ENCODE results near the gene NAP1L5. TPM values are rescaled to one million over a fixed set of nuclear protein-coding genes. Genes with fewer than 3 reads are reported as not detected.

Gene NAP1L5, protein sequence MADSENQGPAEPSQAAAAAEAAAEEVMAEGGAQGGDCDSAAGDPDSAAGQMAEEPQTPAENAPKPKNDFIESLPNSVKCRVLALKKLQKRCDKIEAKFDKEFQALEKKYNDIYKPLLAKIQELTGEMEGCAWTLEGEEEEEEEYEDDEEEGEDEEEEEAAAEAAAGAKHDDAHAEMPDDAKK
- total RNA-seq (2013) = 0.40 TPM
- polyA plus RNA-seq = under 1 TPM; 0.18 to 0.87 (median 0.41) TPM
- polyA minus RNA-seq = 0.55 and 0.64 TPM in 2 replicates
- 0.34 to 2.3 (median 1.2) reads per million in 11 experiments for total RNA-seq

DNA sequence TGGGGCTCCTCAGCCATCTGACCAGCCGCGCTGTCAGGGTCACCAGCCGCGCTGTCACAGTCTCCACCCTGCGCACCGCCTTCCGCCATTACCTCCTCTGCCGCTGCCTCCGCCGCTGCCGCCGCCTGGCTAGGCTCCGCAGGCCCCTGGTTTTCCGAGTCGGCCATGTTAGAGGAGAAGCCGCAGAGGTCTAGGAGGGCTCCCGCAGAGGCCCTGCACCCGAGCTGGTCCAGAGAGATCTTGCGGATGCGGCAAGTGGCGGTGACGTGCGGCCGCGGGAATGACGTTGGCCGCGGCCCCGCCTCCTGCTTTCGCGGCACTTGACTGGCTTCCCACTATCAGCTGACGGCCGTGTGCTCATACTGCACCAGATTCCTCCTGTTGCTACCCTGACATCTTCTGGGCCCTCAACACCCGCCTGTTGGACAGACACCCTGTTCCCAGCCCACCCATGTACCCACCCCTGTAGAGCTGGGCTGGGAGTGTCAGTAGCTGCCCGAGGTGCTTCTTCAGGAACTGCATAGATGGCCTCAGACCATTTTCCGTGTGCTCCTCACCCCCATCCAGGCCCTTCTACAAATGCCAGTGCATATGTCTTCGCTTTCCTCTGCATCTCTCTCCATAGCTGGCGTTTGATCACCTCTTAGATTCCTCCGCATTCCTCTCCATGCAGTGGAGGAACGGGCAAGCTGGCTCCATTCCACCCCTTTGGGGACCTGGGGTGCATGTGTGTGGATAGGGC lies at the start of gene NAP1L5:
Gene NAP1L5 (minus strand): TSS at position 242 of the 742 bp plus-strand sequence. CDS start 75 bp downstream, at position 167.
- H2AFZ ChIP-seq (ENCODE audit: insufficient read depth, low read depth, low read length, poor library complexity, severe bottlenecking) = peak within 1 kb of the TSS; percentile 71
- H3K36me3 Mint-ChIP-seq = peaks cover 49 to 59% of the 10 kb centered on the region in 2 donors
- peaks cover 5% of the 10 kb centered on the region in 2 donors for H3K4me1 ChIP-seq (ENCODE audit: control insufficient read depth in 1 of 2, insufficient read depth in 2 of 2, low read length in 2 of 2)
- H3K4me2 ChIP-seq (replicated peaks; ENCODE audit: extremely low read depth, low read length, poor library complexity, severe bottlenecking) = peak within 1 kb of the TSS; percentile 68
- WGBS (ENCODE audit: insufficient coverage) = 46% methylated on average over 33 of the region's 40 CpGs
- no peaks in the 10 kb centered on the region for H3K9me3 ChIP-seq (replicated peaks in 1 of 2; ENCODE audit: control insufficient read depth in 1 of 2, insufficient read depth in 1 of 2, low read length in 2 of 2)
- peaks cover 0 to 4% (median 0%) of the 10 kb centered on the region in 7 donors for H3K9me3 Mint-ChIP-seq
- H4K20me1 ChIP-seq (ENCODE audit: insufficient read depth, low read length) = peaks cover 1% of the 10 kb centered on the region
- H3K27me3 Mint-ChIP-seq (ENCODE audit: low read depth in 3 of 3) = no peaks in the 10 kb centered on the region
- intact Hi-C loops (cut with micrococcal nuclease) = no loop called here
- peaks cover 10% of the 10 kb centered on the region for H3K4me1 Mint-ChIP-seq
- no peaks in the 10 kb centered on the region for H3K27me3 ChIP-seq (ENCODE audit: control insufficient read depth in 2 of 2, insufficient read depth in 2 of 2, low read length in 2 of 2)
- H3K27ac ChIP-seq (ENCODE audit: low read depth in 1 of 2, low read length in 2 of 2) = peak within 1 kb of the TSS in 1 of 2 donors; percentile 54
- peak within 1 kb of the TSS; percentile 81 to 88 for H3K4me3 Mint-ChIP-seq
- peak within 1 kb of the TSS; percentile 63 to 85 (median 77) for H3K27ac Mint-ChIP-seq
- TF ChIP-seq CTCF (IDR thresholded peaks at IDR 0.05) = no peak
- peaks cover 40 to 78% of the 10 kb centered on the region in 2 donors for H3K36me3 ChIP-seq (replicated peaks in 1 of 2; ENCODE audit: control insufficient read depth in 1 of 2, insufficient read depth in 2 of 2, low read length in 2 of 2)
- H3K4me3 ChIP-seq (replicated peaks in 1 of 3; ENCODE audit: low read depth in 2 of 3, low read length in 3 of 3) = peak within 1 kb of the TSS; percentile 57 to 72 (median 71)
- peak; percentile 54 to 71 (median 57) for DNase-seq
- peak within 1 kb of the TSS; percentile 55 for H3K9ac ChIP-seq (ENCODE audit: insufficient read depth, low read length, poor library complexity, severe bottlenecking)
- H3K79me2 ChIP-seq (ENCODE audit: insufficient read depth, low read length) = no peaks in the 10 kb centered on the region

- H3K36me3 Mint-ChIP-seq = peaks cover 92 to 95% of the 10 kb centered on the region in 2 donors
- no peak for TF ChIP-seq CTCF (IDR thresholded peaks at IDR 0.05)
Measured at GRCh38 chr4:88747351-88747750, 49.7 kb upstream of the NAP1L5 start.

More at GRCh38 chr4:88747351-88747750, 49.7 kb upstream of the NAP1L5 start:
- H3K9ac ChIP-seq (ENCODE audit: insufficient read depth, low read length, poor library complexity, severe bottlenecking) = no peak overlapping the region
- H3K4me2 ChIP-seq (replicated peaks; ENCODE audit: extremely low read depth, low read length, poor library complexity, severe bottlenecking) = no peak overlapping the region
- H3K27ac ChIP-seq (ENCODE audit: low read depth in 1 of 2, low read length in 2 of 2) = no peak overlapping the region
- no peak overlapping the region for H3K4me3 Mint-ChIP-seq
- DNase-seq = no peak
- H3K9me3 Mint-ChIP-seq = no peaks in the 10 kb centered on the region
- H2AFZ ChIP-seq (ENCODE audit: insufficient read depth, low read depth, low read length, poor library complexity, severe bottlenecking) = no peak overlapping the region
- no peaks in the 10 kb centered on the region for H3K27me3 Mint-ChIP-seq (ENCODE audit: low read depth in 3 of 3)
- no peaks in the 10 kb centered on the region for H3K79me2 ChIP-seq (ENCODE audit: insufficient read depth, low read length)
- no peaks in the 10 kb centered on the region for H4K20me1 ChIP-seq (ENCODE audit: insufficient read depth, low read length)
- no peaks in the 10 kb centered on the region for H3K4me1 ChIP-seq (ENCODE audit: control insufficient read depth in 1 of 2, insufficient read depth in 2 of 2, low read length in 2 of 2)
- no peaks in the 10 kb centered on the region for H3K4me1 Mint-ChIP-seq
- H3K4me3 ChIP-seq (replicated peaks in 1 of 3; ENCODE audit: low read depth in 2 of 3, low read length in 3 of 3) = no peak overlapping the region
- intact Hi-C loops (cut with micrococcal nuclease) = no loop called here
- H3K27ac Mint-ChIP-seq = no peak overlapping the region
- peaks cover 93 to 100% of the 10 kb centered on the region in 2 donors for H3K36me3 ChIP-seq (replicated peaks in 1 of 2; ENCODE audit: control insufficient read depth in 1 of 2, insufficient read depth in 2 of 2, low read length in 2 of 2)
- no peaks in the 10 kb centered on the region for H3K9me3 ChIP-seq (replicated peaks in 1 of 2; ENCODE audit: control insufficient read depth in 1 of 2, insufficient read depth in 1 of 2, low read length in 2 of 2)
- WGBS (ENCODE audit: insufficient coverage) = 98% methylated on average over 7 of the region's 7 CpGs
- H3K27me3 ChIP-seq (ENCODE audit: control insufficient read depth in 2 of 2, insufficient read depth in 2 of 2, low read length in 2 of 2) = no peaks in the 10 kb centered on the region
